Thyroid gland (tissue), 4 donors: Measurements from ENCODE around the gene RBM19. TPM values are rescaled to one million over a fixed set of nuclear protein-coding genes. Genes with fewer than 3 reads are reported as not detected.

Experiments used
- DNase-seq, 2 donors: peaks; one replicate each; pipeline ENCODE4 v3.0.0-alpha.2; 2019
- H3K27ac ChIP-seq, 3 donors: fragments of 200-600 bp; sonication (generic); 1 replicate in 2 of 3; 2 replicates in 1 of 3; pipeline ENCODE4 v1.5.1; 2016 to 2019; ENCODE audit warnings: mild to moderate bottlenecking in 1 of 3, moderate library complexity in 1 of 3
- H3K27me3 ChIP-seq: fragments of 200-600 bp; sonication (generic); one replicate; pipeline ENCODE4 v1.5.1; 2019
- H3K36me3 ChIP-seq, 2 donors: fragments of 200-600 bp; sonication (generic); one replicate each; pipeline ENCODE4 v1.5.1; 2016 to 2019
- H3K4me1 ChIP-seq, 2 donors: fragments of 200-600 bp; sonication (generic); one replicate each; pipeline ENCODE4 v1.5.1; 2017 to 2019
- H3K4me3 ChIP-seq, 3 donors: fragments of 200-600 bp; sonication (generic); replicated peaks in 1 of 3; 1 replicate in 2 of 3; 2 replicates in 1 of 3; pipeline ENCODE4 v1.5.1; 2016; ENCODE audit warnings: mild to moderate bottlenecking in 1 of 3
- H3K9me3 ChIP-seq: fragments of 200-600 bp; sonication (generic); one replicate; pipeline ENCODE4 v1.5.1; 2017
- POLR2A ChIP-seq, 2 donors: fragments of 450-650 bp; IDR thresholded peaks; one replicate each; pipeline ENCODE4 v1.6.1; 2017; ENCODE audit warnings: antibody characterized with exemption in 2 of 2, mild to moderate bottlenecking in 2 of 2, moderate library complexity in 1 of 2
- WGBS, 2 donors: methylation state at CpG; one replicate each; pipeline ENCODE4 v1.1.5; 2017; 5-methylcytosine and 5-hydroxymethylcytosine counted together
- intact Hi-C: fragments of 100-400 bp; cut with DNase I; formaldehyde crosslinking; loops from one replicate; pipeline ENCODE4 v1.15.1; 2023
- total RNA-seq, 4 donors: library from RNA; depleted of rRNA; stranded (reverse); fragments of >200 nt; gene quantifications; one replicate each; pipeline ENCODE4 v1.2.3, GENCODE V29; 2016
- TF ChIP-seq, protein P1 (sequence below), 6 experiments: fragments of 200-600 bp in 3 of 6; fragments of 450-650 bp in 3 of 6; sonication (generic) in 3 of 6; IDR thresholded peaks; one replicate each; pipeline ENCODE4 v1.5.1; 2016 to 2019; ENCODE audit warnings: antibody characterized with exemption in 6 of 6, mild to moderate bottlenecking in 2 of 6, inconsistent platforms in 1 of 6, moderate library complexity in 1 of 6

RBM19 gene
- total RNA-seq, 4 donors from 2014 or later = 27.3 to 40.6 (median 36.1) TPM

GRCh38 chr12:113949321-113950305 lies 16.5 kb downstream of the RBM19 start:
- DNase-seq = no peak
- Histone ChIP-seq H3K27ac (no peak overlapping the region), H3K27me3 (no peaks in the 10 kb centered on the region), H3K4me1 (no peaks in the 10 kb centered on the region), H3K36me3 (peaks cover 69% of the 10 kb centered on the region in 2 donors), H3K9me3 (no peaks in the 10 kb centered on the region), H3K4me3 (no peak overlapping the region)
- no peak for TF ChIP-seq POLR2A (IDR thresholded peaks at IDR 0.05)
- TF ChIP-seq, protein P1, sequence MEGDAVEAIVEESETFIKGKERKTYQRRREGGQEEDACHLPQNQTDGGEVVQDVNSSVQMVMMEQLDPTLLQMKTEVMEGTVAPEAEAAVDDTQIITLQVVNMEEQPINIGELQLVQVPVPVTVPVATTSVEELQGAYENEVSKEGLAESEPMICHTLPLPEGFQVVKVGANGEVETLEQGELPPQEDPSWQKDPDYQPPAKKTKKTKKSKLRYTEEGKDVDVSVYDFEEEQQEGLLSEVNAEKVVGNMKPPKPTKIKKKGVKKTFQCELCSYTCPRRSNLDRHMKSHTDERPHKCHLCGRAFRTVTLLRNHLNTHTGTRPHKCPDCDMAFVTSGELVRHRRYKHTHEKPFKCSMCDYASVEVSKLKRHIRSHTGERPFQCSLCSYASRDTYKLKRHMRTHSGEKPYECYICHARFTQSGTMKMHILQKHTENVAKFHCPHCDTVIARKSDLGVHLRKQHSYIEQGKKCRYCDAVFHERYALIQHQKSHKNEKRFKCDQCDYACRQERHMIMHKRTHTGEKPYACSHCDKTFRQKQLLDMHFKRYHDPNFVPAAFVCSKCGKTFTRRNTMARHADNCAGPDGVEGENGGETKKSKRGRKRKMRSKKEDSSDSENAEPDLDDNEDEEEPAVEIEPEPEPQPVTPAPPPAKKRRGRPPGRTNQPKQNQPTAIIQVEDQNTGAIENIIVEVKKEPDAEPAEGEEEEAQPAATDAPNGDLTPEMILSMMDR (IDR thresholded peaks at IDR 0.05) = no peak
- WGBS, 2 donors = 91 to 94% methylated on average over 9 to 10 of the region's 10 CpGs
- intact Hi-C loops = no loop called here

GRCh38 chr12:113948151-113948914 lies 17.8 kb downstream of the RBM19 start:
- Histone ChIP-seq H3K27ac (no peak overlapping the region), H3K36me3 (peaks cover 67 to 69% of the 10 kb centered on the region in 2 donors), H3K4me3 (no peak overlapping the region), H3K4me1 (no peaks in the 10 kb centered on the region), H3K9me3 (no peaks in the 10 kb centered on the region), H3K27me3 (no peaks in the 10 kb centered on the region)
- intact Hi-C loops = no loop called here
- TF ChIP-seq, protein P1 (IDR thresholded peaks at IDR 0.05) = no peak
- no peak for TF ChIP-seq POLR2A (IDR thresholded peaks at IDR 0.05)
- no peak for DNase-seq
- WGBS, 2 donors = 93 to 94% methylated on average over 17 of the region's 17 CpGs

- intact Hi-C loops = no loop called here
- Histone ChIP-seq H3K27ac (no peak overlapping the region), H3K4me3 (no peak overlapping the region), H3K4me1 (no peaks in the 10 kb centered on the region), H3K36me3 (peaks cover 70 to 78% of the 10 kb centered on the region in 2 donors), H3K27me3 (no peaks in the 10 kb centered on the region), H3K9me3 (no peaks in the 10 kb centered on the region)
- TF ChIP-seq, protein P1 (IDR thresholded peaks at IDR 0.05) = no peak
- TF ChIP-seq POLR2A (IDR thresholded peaks at IDR 0.05) = no peak
- 96 to 97% methylated on average over 8 of the region's 8 CpGs for WGBS, 2 donors
- no peak for DNase-seq
Observed at GRCh38 chr12:113946175-113946574, 19.9 kb downstream of the RBM19 start.

DNA sequence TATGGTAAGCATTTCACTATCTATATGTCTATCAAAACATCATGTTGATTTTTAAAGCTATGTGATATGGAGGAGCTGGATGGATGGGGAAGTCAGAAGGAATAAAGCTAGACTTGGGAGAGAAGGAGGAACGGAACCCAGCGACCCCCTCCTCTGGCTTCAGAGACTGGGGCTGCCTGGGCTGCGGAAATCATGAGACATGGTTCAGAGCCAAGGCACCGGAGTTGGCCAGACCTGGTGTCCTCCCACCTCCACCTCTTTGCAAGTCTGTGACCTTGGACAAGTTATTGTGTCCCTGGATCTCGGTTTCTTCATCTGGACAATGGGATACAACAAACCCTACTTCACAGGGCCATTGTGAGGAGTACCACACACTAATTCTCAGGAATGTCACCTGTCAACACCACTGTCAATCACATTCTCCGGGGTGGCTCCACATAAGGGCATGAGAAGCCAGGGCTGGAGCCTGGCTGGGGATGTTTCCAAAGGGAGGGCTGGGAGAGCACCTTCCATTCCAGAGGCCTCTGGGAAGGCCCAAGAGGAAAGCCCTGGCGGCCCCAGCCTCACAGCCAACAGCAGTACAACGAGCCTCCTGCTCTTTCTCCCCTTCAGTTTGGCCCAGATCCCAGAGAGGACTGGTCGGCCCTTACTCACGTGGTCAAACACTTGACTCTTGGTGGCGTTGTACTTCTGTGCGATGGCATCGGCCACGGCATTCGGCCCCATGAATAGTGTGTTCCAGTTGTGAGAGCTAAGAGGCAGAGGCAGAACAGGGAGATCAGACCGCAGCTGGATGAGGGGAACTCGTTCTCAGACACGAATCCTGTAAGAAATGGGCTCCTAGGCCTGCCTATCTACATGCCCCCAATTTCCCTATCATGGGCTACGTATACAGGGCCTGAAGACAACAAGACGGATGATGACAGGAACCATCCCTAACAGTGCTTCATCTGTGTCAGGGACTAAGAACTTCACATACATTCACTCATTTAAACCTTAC lies 20.7 kb downstream of the RBM19 start:
- no peaks in the 10 kb centered on the region for H3K27me3 ChIP-seq
- H3K9me3 ChIP-seq = no peaks in the 10 kb centered on the region
- DNase-seq = no peak
- no peaks in the 10 kb centered on the region for H3K4me1 ChIP-seq
- TF ChIP-seq POLR2A (IDR thresholded peaks at IDR 0.05) = no peak
- TF ChIP-seq, protein P1 (IDR thresholded peaks at IDR 0.05) = no peak
- no peak overlapping the region for H3K4me3 ChIP-seq
- intact Hi-C loops = no loop called here
- WGBS, 2 donors = 91 to 92% methylated on average over 20 of the region's 20 CpGs
- H3K27ac ChIP-seq = no peak overlapping the region
- peaks cover 76 to 78% of the 10 kb centered on the region in 2 donors for H3K36me3 ChIP-seq
